ENCODE data around the gene ZNF837.
"Not testable (repeated sequence)": the region's sequence is repeated elsewhere in the genome, so short reads cannot be mapped to it uniquely, and the experiment has no call there.

The ZNF837 gene

GRCh38 chr19:58396691-58397532 is 16.1 kb upstream of the ZNF837 start:
- DNase-seq (ENCODE audit: low read depth, low spot score) = no peak

GRCh38 chr19:58395979-58396627 is 15.3 kb upstream of the ZNF837 start:
- DNase-seq (ENCODE audit: low read depth, low spot score) = no peak

DNA sequence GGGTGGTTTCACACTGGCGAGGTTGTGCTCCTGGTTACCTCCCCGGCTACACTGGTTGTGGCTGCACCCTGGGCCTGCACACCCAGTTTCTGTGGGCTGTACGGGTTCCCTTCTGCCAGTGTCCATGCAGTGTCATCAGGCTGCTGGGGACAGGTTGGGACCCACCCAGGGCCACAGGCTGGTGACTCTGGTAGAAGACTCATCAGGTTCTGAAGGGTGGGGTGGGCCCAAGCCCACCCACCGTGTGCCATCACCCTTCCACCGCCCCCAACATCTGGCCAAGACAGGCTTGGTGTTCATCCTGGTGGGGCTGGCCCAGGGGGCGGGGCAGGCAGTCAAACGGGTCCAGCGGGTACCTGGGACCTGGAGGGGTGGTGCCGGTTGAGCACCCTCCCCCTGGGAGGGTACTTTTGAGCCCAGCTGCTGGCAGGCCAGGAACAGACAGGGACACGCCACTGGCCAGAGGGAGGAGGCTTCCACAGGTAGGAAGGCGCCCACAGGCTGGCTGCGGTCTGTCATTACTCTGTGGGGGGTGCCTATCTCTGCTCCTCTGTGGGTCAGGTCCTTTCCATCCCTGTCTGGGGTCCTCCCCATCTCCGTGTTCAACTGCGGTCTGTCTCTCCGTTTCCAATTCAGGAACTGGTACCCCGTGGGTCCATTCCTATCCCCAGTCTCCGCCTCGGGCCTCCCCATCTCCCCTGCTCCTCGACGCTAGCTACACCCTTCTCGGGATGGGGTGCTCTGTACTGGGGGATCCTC is 14.6 kb upstream of the ZNF837 start, which contains the start of gene RNF225:
Gene RNF225, plus strand, starts transcription at position 437 of the 759 bp plus-strand sequence. CDS start 434 bp downstream, outside the sequence.
- peak; percentile 69 for DNase-seq (ENCODE audit: low read depth, low spot score)

GRCh38 chr19:58394821-58395219 is 14.0 kb upstream of the ZNF837 start:
- DNase-seq (ENCODE audit: low read depth, low spot score) = no peak

DNA sequence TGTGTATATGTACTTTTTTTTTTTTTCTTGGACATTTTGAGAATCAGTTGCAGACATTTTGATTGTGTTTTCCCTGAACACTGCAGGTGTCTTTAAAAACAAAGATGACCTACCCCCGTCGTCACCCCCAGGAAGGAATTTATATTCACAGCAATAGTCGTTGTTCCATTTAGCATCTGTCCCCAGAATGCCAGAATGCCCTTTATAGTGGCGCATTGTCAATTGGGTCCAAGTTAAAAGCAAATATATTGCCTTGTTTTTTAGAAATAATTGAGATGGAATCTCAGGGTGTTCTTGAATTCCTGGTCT is 12.8 kb upstream of the ZNF837 start:
- no peak for DNase-seq (ENCODE audit: low read depth, low spot score)

GRCh38 chr19:58392945-58393724 is 12.3 kb upstream of the ZNF837 start:
- DNase-seq (ENCODE audit: low read depth, low spot score) = no peak

- DNase-seq (ENCODE audit: low read depth, low spot score) = no peak
These were observed 7.3 kb upstream of the ZNF837 start for GRCh38 chr19:58388175-58388526.

DNA sequence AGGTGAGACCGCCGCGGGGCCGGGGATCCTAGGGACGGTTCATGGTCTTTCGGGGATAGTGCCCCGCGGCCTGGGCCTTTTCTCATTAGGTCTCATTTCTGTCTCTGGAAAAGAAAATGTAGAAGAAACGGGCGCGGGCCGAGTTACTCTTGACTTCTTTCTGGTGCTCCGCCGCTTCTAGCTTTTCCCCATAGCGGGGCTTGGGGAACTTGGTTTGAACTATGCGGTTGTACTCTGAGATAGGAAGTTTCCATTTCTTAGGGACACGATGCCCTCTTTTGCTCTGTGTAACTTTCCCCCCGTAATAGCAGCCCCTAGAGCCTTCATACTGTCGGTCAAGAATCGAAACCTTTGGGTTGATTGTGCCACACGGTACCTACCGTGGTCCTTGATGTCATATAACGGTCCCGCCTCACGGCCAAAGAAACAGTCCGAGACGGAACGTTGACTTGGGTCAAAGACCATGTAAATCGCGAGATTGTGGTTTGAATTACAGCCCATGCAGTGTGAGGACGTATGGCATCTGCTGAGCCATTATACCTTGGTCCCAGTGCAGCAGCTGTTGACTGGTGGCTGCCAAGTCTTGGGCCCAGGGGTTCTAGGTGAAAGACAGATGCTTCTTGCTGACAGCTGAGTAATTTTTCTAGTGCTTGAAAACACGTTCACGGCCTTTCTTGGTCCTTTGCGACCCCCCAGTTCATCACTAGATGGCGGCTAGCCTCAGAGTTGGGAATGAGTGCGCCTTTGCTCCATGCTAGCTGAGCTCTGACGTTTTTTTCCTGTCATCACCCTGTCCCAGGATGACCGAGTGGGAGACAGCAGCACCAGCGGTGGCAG is 6.7 kb upstream of the ZNF837 start:
- no peak for DNase-seq (ENCODE audit: low read depth, low spot score)

- peak; percentile 97 for DNase-seq (ENCODE audit: low read depth, low spot score)
These were observed 5.9 kb upstream of the ZNF837 start, which contains the start of gene RPS5 for GRCh38 chr19:58386576-58387337. Gene RPS5 (plus strand): TSS chr19:58387269. CDS start chr19:58388138, 869 bp downstream.

GRCh38 chr19:58385891-58386575 is 5.2 kb upstream of the ZNF837 start:
- DNase-seq (ENCODE audit: low read depth, low spot score) = no peak

DNA sequence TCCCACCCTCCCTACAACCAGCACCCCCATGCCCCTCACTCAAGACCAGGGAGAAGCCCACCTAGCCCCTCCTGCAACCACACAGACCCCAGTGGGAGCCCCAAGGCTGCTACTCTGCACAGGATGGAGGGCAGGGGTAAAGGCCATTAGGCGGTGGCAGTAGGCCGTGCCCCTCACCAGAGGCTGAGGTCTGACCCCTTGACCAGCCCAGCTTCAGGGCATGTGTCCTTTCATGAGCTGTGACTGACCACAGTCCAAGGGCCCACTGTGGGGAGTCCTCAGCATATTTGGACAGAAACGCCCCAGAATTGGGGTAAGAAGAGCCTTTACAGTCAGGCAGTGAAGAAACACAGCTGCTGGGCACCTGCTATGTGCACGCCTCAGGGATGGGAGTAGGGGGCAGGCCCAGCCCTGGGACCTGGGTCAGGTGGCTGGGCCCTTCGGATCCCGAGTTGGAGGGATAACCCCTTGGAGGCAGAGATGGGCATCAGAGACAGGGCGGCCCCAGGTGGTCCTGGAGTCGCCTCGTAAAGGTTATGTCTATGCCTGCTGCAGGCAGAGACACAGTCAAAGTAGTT is 4.6 kb upstream of the ZNF837 start:
- no peak for DNase-seq (ENCODE audit: low read depth, low spot score)

GRCh38 chr19:58382997-58383603 is 2.3 kb upstream of the ZNF837 start:
- DNase-seq (ENCODE audit: low read depth, low spot score) = no peak

DNA sequence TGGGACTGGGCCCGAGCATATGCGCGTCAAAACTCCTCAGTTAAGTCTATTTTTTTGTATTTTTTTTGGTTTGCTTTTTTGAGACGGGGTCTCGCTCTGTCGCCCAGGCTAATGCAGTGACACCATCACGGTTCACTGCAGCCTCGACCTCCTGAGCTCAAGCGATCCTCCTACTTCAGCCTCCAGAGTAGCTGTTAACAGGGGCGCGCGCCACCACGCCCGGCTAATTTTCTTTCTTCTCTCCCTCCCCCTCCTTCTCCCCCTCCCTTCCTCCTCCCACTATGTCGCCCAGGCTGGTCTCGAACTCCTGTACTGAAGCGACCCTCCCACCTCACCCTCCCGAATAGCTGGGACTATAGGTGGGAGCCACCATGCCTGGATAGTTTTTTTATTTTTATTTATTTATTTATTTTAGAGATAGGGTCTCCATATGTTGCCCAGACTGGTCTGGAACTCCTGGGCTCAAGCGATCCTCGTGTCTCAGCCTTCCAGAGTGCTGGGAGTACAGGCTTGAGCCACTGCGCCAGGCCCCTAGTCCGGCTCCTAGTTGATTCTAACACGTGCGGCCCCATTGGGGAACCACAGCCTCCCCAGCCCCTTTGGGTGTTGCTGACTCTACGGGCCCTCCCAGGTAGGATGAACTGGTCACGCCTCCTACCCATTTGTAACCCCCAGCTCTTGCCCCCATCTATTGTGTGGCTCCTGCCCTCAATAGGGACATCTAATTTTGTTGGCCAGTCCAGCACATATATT is 806 bp upstream of the ZNF837 start:
- no peak for DNase-seq (ENCODE audit: low read depth, low spot score)

GRCh38 chr19:58380037-58380661 is 681 bp downstream of the ZNF837 start:
- DNase-seq (ENCODE audit: low read depth, low spot score) = no peak

DNA sequence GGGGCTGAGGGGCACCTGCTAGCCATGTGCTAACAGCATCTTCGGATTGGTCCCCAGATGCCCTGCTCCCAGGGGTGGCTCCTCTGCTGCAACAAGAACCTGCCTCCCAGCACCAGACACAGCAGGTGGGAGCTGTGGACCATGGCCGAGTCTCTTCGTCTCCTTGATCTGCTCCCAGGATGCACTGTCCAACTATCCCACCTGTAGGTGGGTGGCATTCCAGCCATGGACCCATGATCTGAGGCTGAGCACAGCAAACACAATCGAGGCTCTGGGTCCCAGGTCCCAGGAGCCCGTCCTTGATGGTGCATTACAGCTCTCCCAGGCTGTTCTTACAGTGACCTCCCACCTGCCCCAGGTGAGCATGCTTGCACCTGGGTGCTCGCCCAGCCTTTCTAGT is 1.6 kb downstream of the ZNF837 start:
- DNase-seq (ENCODE audit: low read depth, low spot score) = no peak

DNA sequence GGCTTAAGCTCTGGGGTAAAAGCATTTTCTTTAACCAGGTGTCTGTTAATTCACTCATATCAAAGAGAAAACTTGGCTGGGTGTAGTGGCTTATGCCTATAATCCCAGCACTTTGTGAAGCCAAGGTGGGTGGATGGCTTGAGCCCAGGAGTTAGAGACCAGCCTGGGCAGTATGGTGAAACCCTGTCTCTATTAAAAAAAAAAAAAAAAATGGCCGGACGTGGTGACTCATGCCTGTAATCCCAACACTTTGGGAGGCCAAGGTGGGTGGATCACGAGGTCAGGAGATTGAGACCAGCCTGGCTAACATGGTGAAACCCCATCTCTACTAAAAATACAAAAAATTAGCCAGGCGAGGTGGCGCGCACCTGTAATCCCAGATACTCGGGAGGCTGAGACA is 4.1 kb downstream of the ZNF837 start:
- DNase-seq (ENCODE audit: low read depth, low spot score) = not testable (repeated sequence)

DNA sequence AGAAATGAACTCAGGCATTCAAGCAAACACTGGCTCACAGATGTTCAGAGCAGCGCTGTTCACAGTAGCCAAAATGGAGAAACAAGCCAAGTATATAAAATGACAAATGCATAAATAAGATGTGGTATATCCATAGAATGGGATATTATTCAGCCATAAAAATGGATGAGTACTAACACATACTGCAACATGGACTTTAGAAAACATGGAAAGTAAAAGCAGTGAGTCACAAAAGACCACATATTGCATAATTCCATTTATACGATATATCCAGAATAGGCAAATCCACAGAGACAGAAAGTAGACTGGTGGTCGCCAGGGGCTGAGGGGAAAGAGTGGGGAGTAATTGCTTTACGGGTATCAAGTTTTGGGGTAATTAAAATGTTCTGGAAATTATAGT is 6.6 kb downstream of the ZNF837 start:
- no peak for DNase-seq (ENCODE audit: low read depth, low spot score)

Data from ELF-1 (cell line).